ENCODE data around the gene SPRED2. TPM values are rescaled to one million over a fixed set of nuclear protein-coding genes. Genes with fewer than 3 reads are reported as not detected.

Gene SPRED2
- total and polyA plus RNA-seq, 10 donors, result 3.5 to 26.4 (median 13.8) TPM

DNA sequence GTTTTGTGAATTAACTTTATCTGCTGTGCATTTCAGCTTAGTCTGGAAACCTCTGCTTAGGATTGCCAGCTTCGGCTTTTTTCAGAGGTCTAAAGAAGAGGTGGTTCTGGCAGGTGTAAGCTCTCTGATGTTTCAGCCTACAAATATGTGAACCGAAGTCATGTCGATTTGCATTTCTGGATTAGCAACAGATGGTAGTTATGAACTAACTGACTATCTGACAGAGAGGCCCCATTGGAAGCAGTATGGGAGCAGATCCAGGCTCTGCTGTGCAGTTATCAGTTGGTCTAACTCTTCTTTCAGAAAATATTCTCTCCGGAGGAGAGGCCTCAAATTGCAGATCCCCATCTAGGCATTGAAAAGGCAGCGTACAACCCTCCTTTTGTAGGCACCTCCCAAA, 32.7 kb upstream of the SPRED2 start:
- intact Hi-C loops (cut with DNase I; ENCODE audit: low total_unique reads), result no loop called here
- Histone ChIP-seq H3K27ac (no peak overlapping the region), H3K36me3 (no peaks in the 10 kb centered on the region), H3K27me3 (replicated peaks in 1 of 7) (peaks cover 0 to 6% (median 0%) of the 10 kb centered on the region in 7 donors), H3K4me1 (no peaks in the 10 kb centered on the region), H3K9me3 (no peaks in the 10 kb centered on the region), H3K4me3 (no peak overlapping the region)
- no peak for DNase-seq
- TF ChIP-seq POLR2A (IDR thresholded peaks at IDR 0.05) (no peak), CTCF (IDR thresholded peaks at IDR 0.05 in 8 of 11, conservative IDR thresholded peaks at IDR 0.05 in 3 of 11) (no peak), POLR2AphosphoS5 (IDR thresholded peaks at IDR 0.05) (no peak)
- WGBS, 5 donors, result 81 to 100% (median 92%) methylated on average over 5 of the region's 5 CpGs

DNA sequence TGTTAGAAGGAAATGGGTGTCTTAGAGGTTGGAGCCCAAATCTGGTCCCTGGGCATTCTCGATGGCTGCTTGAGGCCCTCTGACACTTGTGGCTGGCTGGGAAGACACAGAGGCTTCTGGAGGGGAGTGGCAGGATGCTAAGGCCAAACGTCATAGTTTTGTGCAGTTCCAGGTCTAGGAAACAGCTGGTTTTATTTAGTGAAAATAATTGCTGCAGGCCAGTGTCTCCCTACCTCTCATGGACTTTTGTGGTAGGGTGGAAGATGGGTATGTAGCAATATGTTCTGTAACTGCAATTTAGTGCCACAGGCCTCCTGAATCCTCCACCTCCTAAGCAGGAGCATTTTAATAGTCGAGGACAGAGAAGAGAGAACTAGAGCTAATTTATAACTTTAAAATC, 32.2 kb upstream of the SPRED2 start:
- H3K4me1 ChIP-seq, result no peaks in the 10 kb centered on the region
- no peak overlapping the region for H3K27ac ChIP-seq
- intact Hi-C loops (cut with DNase I; ENCODE audit: low total_unique reads), result no loop called here
- no peak for TF ChIP-seq CTCF (IDR thresholded peaks at IDR 0.05 in 8 of 11, conservative IDR thresholded peaks at IDR 0.05 in 3 of 11)
- no peak for TF ChIP-seq POLR2A (IDR thresholded peaks at IDR 0.05)
- TF ChIP-seq POLR2AphosphoS5 (IDR thresholded peaks at IDR 0.05), result no peak
- H3K27me3 ChIP-seq (replicated peaks in 1 of 7), result peaks cover 0 to 6% (median 0%) of the 10 kb centered on the region in 7 donors
- H3K36me3 ChIP-seq, result no peaks in the 10 kb centered on the region
- WGBS, 5 donors, result 54 to 68% (median 55%) methylated on average over 3 of the region's 3 CpGs
- no peak for DNase-seq
- H3K9me3 ChIP-seq, result no peaks in the 10 kb centered on the region
- H3K4me3 ChIP-seq, result no peak overlapping the region

DNA sequence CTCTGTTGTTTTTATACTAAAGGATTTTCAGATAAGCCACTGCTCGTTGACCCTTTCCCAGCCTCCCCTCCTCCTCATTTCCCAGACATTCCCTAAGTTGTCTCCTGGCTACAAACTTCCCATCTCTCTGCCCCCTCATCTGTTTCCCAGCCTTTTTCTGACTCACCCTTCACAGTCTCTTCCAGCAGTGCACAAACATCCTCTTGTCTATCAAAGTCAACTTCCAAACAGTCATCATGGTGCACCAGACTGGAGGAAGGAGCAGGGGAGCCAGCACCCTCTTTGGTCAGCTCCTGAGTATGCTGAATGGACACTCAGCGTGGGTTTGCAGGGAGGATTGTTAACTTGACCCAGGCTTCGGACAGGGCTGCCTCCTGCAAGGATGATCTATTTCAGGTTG, 26.6 kb upstream of the SPRED2 start:
- Histone ChIP-seq H3K27ac (no peak overlapping the region), H3K4me1 (no peaks in the 10 kb centered on the region), H3K27me3 (replicated peaks in 1 of 7) (peaks cover 0 to 6% (median 0%) of the 10 kb centered on the region in 7 donors), H3K9me3 (no peaks in the 10 kb centered on the region), H3K36me3 (no peaks in the 10 kb centered on the region), H3K4me3 (no peak overlapping the region)
- intact Hi-C loops (cut with DNase I; ENCODE audit: low total_unique reads), result loop anchor here (10.0 kb wide), 1 partner anchor 76 kb away; no protein-coding TSS in a partner anchor
- TF ChIP-seq POLR2AphosphoS5 (IDR thresholded peaks at IDR 0.05) (no peak), CTCF (IDR thresholded peaks at IDR 0.05 in 8 of 11, conservative IDR thresholded peaks at IDR 0.05 in 3 of 11) (no peak), POLR2A (IDR thresholded peaks at IDR 0.05) (no peak)
- DNase-seq, result no peak
- WGBS, 5 donors, result 70 to 82% (median 76%) methylated on average over 3 of the region's 3 CpGs

- no peak for DNase-seq
- Histone ChIP-seq H3K4me1 (no peaks in the 10 kb centered on the region), H3K4me3 (no peak overlapping the region), H3K36me3 (no peaks in the 10 kb centered on the region), H3K27me3 (replicated peaks in 1 of 7) (no peaks in the 10 kb centered on the region), H3K9me3 (no peaks in the 10 kb centered on the region), H3K27ac (no peak overlapping the region)
- TF ChIP-seq CTCF (IDR thresholded peaks at IDR 0.05 in 8 of 11, conservative IDR thresholded peaks at IDR 0.05 in 3 of 11) (no peak), POLR2AphosphoS5 (IDR thresholded peaks at IDR 0.05) (no peak), POLR2A (IDR thresholded peaks at IDR 0.05) (no peak)
- intact Hi-C loops (cut with DNase I; ENCODE audit: low total_unique reads), result loop anchor here (10.0 kb wide), 1 partner anchor 78 kb away; no protein-coding TSS in a partner anchor
- 63 to 82% (median 79%) methylated on average over 2 of the region's 2 CpGs for WGBS, 5 donors
Measured at GRCh38 chr2:65456886-65457285, 24.5 kb upstream of the SPRED2 start.

All from spleen (tissue), 11 donors.